OCI-LY3 (cell line): ENCODE results near the gene TMEM88.

Experiments used
- CTCF ChIP-seq: fragments of 200-600, 300-600 bp; sonication (generic); IDR thresholded peaks from 2 replicates; pipeline ENCODE4 v1.5.1; 2014; ENCODE audit warnings: antibody characterized with exemption, low read length, low read depth
- EZH2phosphoT487 ChIP-seq: fragments of 200-600 bp; shearing (Covaris generic); IDR thresholded peaks from 2 replicates; pipeline ENCODE4 v1.6.1; 2018; ENCODE audit warnings: antibody characterized with exemption, mixed run types, low read depth

- TF ChIP-seq CTCF (no peak), EZH2phosphoT487 (no peak)
Measured at GRCh38 chr17:7809086-7809790, 45.6 kb upstream of the TMEM88 start.
